ENCODE data around the gene FGFBP2.

The FGFBP2 gene

GRCh38 chr4:15961781-15962510, 1.0 kb downstream of the FGFBP2 start:
- no peaks in the 10 kb centered on the region for H3K27me3 ChIP-seq (ENCODE audit: control insufficient read depth, insufficient read depth, low read length)
- peaks cover 10% of the 10 kb centered on the region for H3K4me1 ChIP-seq (ENCODE audit: control insufficient read depth, insufficient read depth, low read length)
- H3K9ac ChIP-seq (ENCODE audit: low read length), result no peak overlapping the region
- no peaks in the 10 kb centered on the region for H3K9me3 ChIP-seq (ENCODE audit: control insufficient read depth, low read length)
- H3K36me3 ChIP-seq (ENCODE audit: control insufficient read depth, insufficient read depth, low read length), result no peaks in the 10 kb centered on the region
- H3K4me3 ChIP-seq (ENCODE audit: low read length), result no peak overlapping the region

GRCh38 chr4:15958562-15958961, 4.4 kb downstream of the FGFBP2 start:
- H3K9ac ChIP-seq (ENCODE audit: low read length), result no peak overlapping the region
- peaks cover 14% of the 10 kb centered on the region for H3K4me1 ChIP-seq (ENCODE audit: control insufficient read depth, insufficient read depth, low read length)
- H3K9me3 ChIP-seq (ENCODE audit: control insufficient read depth, low read length), result no peaks in the 10 kb centered on the region
- no peak overlapping the region for H3K4me3 ChIP-seq (ENCODE audit: low read length)
- H3K36me3 ChIP-seq (ENCODE audit: control insufficient read depth, insufficient read depth, low read length), result no peaks in the 10 kb centered on the region
- no peaks in the 10 kb centered on the region for H3K27me3 ChIP-seq (ENCODE audit: control insufficient read depth, insufficient read depth, low read length)

GRCh38 chr4:15956179-15956850, 6.7 kb downstream of the FGFBP2 start:
- H3K4me3 ChIP-seq (ENCODE audit: low read length), result no peak overlapping the region
- H3K9ac ChIP-seq (ENCODE audit: low read length), result no peak overlapping the region
- H3K4me1 ChIP-seq (ENCODE audit: control insufficient read depth, insufficient read depth, low read length), result peaks cover 6% of the 10 kb centered on the region
- H3K9me3 ChIP-seq (ENCODE audit: control insufficient read depth, low read length), result no peaks in the 10 kb centered on the region
- no peaks in the 10 kb centered on the region for H3K36me3 ChIP-seq (ENCODE audit: control insufficient read depth, insufficient read depth, low read length)
- H3K27me3 ChIP-seq (ENCODE audit: control insufficient read depth, insufficient read depth, low read length), result no peaks in the 10 kb centered on the region

GRCh38 chr4:15955670-15956069, 7.3 kb downstream of the FGFBP2 start:
- peaks cover 6% of the 10 kb centered on the region for H3K4me1 ChIP-seq (ENCODE audit: control insufficient read depth, insufficient read depth, low read length)
- no peaks in the 10 kb centered on the region for H3K27me3 ChIP-seq (ENCODE audit: control insufficient read depth, insufficient read depth, low read length)
- no peak overlapping the region for H3K9ac ChIP-seq (ENCODE audit: low read length)
- no peak overlapping the region for H3K4me3 ChIP-seq (ENCODE audit: low read length)
- no peaks in the 10 kb centered on the region for H3K9me3 ChIP-seq (ENCODE audit: control insufficient read depth, low read length)
- H3K36me3 ChIP-seq (ENCODE audit: control insufficient read depth, insufficient read depth, low read length), result no peaks in the 10 kb centered on the region

GRCh38 chr4:15953625-15954024, 9.3 kb downstream of the FGFBP2 start:
- no peaks in the 10 kb centered on the region for H3K36me3 ChIP-seq (ENCODE audit: control insufficient read depth, insufficient read depth, low read length)
- H3K4me3 ChIP-seq (ENCODE audit: low read length), result no peak overlapping the region
- no peaks in the 10 kb centered on the region for H3K9me3 ChIP-seq (ENCODE audit: control insufficient read depth, low read length)
- no peak overlapping the region for H3K9ac ChIP-seq (ENCODE audit: low read length)
- peaks cover 6% of the 10 kb centered on the region for H3K4me1 ChIP-seq (ENCODE audit: control insufficient read depth, insufficient read depth, low read length)
- H3K27me3 ChIP-seq (ENCODE audit: control insufficient read depth, insufficient read depth, low read length), result no peaks in the 10 kb centered on the region

- no peaks in the 10 kb centered on the region for H3K27me3 ChIP-seq (ENCODE audit: control insufficient read depth, insufficient read depth, low read length)
- H3K36me3 ChIP-seq (ENCODE audit: control insufficient read depth, insufficient read depth, low read length), result no peaks in the 10 kb centered on the region
- no peak overlapping the region for H3K9ac ChIP-seq (ENCODE audit: low read length)
- H3K4me1 ChIP-seq (ENCODE audit: control insufficient read depth, insufficient read depth, low read length), result peaks cover 6% of the 10 kb centered on the region
- H3K9me3 ChIP-seq (ENCODE audit: control insufficient read depth, low read length), result no peaks in the 10 kb centered on the region
- no peak overlapping the region for H3K4me3 ChIP-seq (ENCODE audit: low read length)
Observed at GRCh38 chr4:15951781-15952180, 11.2 kb downstream of the FGFBP2 start.

- Histone ChIP-seq H3K9me3 (ENCODE audit: control insufficient read depth, low read length) (no peaks in the 10 kb centered on the region), H3K27me3 (ENCODE audit: control insufficient read depth, insufficient read depth, low read length) (no peaks in the 10 kb centered on the region), H3K9ac (ENCODE audit: low read length) (no peak overlapping the region), H3K36me3 (ENCODE audit: control insufficient read depth, insufficient read depth, low read length) (no peaks in the 10 kb centered on the region), H3K4me1 (ENCODE audit: control insufficient read depth, insufficient read depth, low read length) (no peaks in the 10 kb centered on the region), H3K4me3 (ENCODE audit: low read length) (no peak overlapping the region)
Observed at GRCh38 chr4:15948826-15949225, 14.1 kb downstream of the FGFBP2 start.

- Histone ChIP-seq H3K27me3 (ENCODE audit: control insufficient read depth, insufficient read depth, low read length) (no peaks in the 10 kb centered on the region), H3K9me3 (ENCODE audit: control insufficient read depth, low read length) (no peaks in the 10 kb centered on the region), H3K9ac (ENCODE audit: low read length) (no peak overlapping the region), H3K4me1 (ENCODE audit: control insufficient read depth, insufficient read depth, low read length) (no peaks in the 10 kb centered on the region), H3K36me3 (ENCODE audit: control insufficient read depth, insufficient read depth, low read length) (no peaks in the 10 kb centered on the region), H3K4me3 (ENCODE audit: low read length) (no peak overlapping the region)
Observed at GRCh38 chr4:15947684-15948083, 15.3 kb downstream of the FGFBP2 start.

GRCh38 chr4:15945516-15945915, 17.5 kb downstream of the FGFBP2 start:
- Histone ChIP-seq H3K9ac (ENCODE audit: low read length) (no peak overlapping the region), H3K27me3 (ENCODE audit: control insufficient read depth, insufficient read depth, low read length) (no peaks in the 10 kb centered on the region), H3K36me3 (ENCODE audit: control insufficient read depth, insufficient read depth, low read length) (no peaks in the 10 kb centered on the region), H3K9me3 (ENCODE audit: control insufficient read depth, low read length) (no peaks in the 10 kb centered on the region), H3K4me1 (ENCODE audit: control insufficient read depth, insufficient read depth, low read length) (no peaks in the 10 kb centered on the region), H3K4me3 (ENCODE audit: low read length) (no peak overlapping the region)

- Histone ChIP-seq H3K36me3 (ENCODE audit: control insufficient read depth, insufficient read depth, low read length) (no peaks in the 10 kb centered on the region), H3K9ac (ENCODE audit: low read length) (no peak overlapping the region), H3K9me3 (ENCODE audit: control insufficient read depth, low read length) (no peaks in the 10 kb centered on the region), H3K4me1 (ENCODE audit: control insufficient read depth, insufficient read depth, low read length) (no peaks in the 10 kb centered on the region), H3K4me3 (ENCODE audit: low read length) (no peak overlapping the region), H3K27me3 (ENCODE audit: control insufficient read depth, insufficient read depth, low read length) (no peaks in the 10 kb centered on the region)
Observed at GRCh38 chr4:15944895-15945294, 18.1 kb downstream of the FGFBP2 start.

- Histone ChIP-seq H3K27me3 (ENCODE audit: control insufficient read depth, insufficient read depth, low read length) (no peaks in the 10 kb centered on the region), H3K4me1 (ENCODE audit: control insufficient read depth, insufficient read depth, low read length) (peaks cover 9% of the 10 kb centered on the region), H3K4me3 (ENCODE audit: low read length) (no peak overlapping the region), H3K9me3 (ENCODE audit: control insufficient read depth, low read length) (no peaks in the 10 kb centered on the region), H3K9ac (ENCODE audit: low read length) (no peak overlapping the region), H3K36me3 (ENCODE audit: control insufficient read depth, insufficient read depth, low read length) (no peaks in the 10 kb centered on the region)
Observed at GRCh38 chr4:15942283-15942682, 20.7 kb downstream of the FGFBP2 start.

- Histone ChIP-seq H3K9me3 (ENCODE audit: control insufficient read depth, low read length) (no peaks in the 10 kb centered on the region), H3K4me1 (ENCODE audit: control insufficient read depth, insufficient read depth, low read length) (peaks cover 19% of the 10 kb centered on the region), H3K36me3 (ENCODE audit: control insufficient read depth, insufficient read depth, low read length) (no peaks in the 10 kb centered on the region), H3K4me3 (ENCODE audit: low read length) (no peak within 1 kb of the TSS), H3K27me3 (ENCODE audit: control insufficient read depth, insufficient read depth, low read length) (no peaks in the 10 kb centered on the region), H3K9ac (ENCODE audit: low read length) (no peak within 1 kb of the TSS)
Observed at GRCh38 chr4:15938640-15939039, 24.3 kb downstream of the FGFBP2 start, which contains the start of gene FGFBP1. Gene FGFBP1 (minus strand): TSS chr4:15938740. CDS start chr4:15936632, 2,108 bp downstream.

All from mucosa of stomach (tissue), 1 donor.